Lung (tissue), 12 donors: ENCODE data around the gene LMBR1. TPM values are rescaled to one million over a fixed set of nuclear protein-coding genes. Genes with fewer than 3 reads are reported as not detected.
"Not testable (repeated sequence)": the region's sequence is repeated elsewhere in the genome, so short reads cannot be mapped to it uniquely, and the experiment has no call there.

Experiments
- ATAC-seq: fragments of 200-7000 bp; cut with Tn5 transposase; one replicate; pipeline ENCODE4 v1.9.1; 2020; ENCODE audit warnings: moderate number of reproducible peaks; ENCODE audit not compliant: insufficient read depth, low FRiP score
- DNase-seq, 3 donors: peaks; one replicate each; pipeline ENCODE4 v3.0.0-alpha.2; 2013 to 2017
- H3K27ac ChIP-seq, 2 donors: one replicate each; pipeline ENCODE4 v1.5.1; 2013; ENCODE audit warnings: mild to moderate bottlenecking in 2 of 2, moderate library complexity in 2 of 2, control low read depth in 1 of 2, inconsistent platforms in 1 of 2, low read depth in 1 of 2, low read length in 1 of 2
- H3K27me3 ChIP-seq, 3 donors: one replicate each; pipeline ENCODE4 v1.5.1; 2013; ENCODE audit warnings: low read length in 2 of 3; ENCODE audit not compliant: control insufficient read depth in 3 of 3, insufficient read depth in 3 of 3
- H3K36me3 ChIP-seq, 4 donors: one replicate each; pipeline ENCODE4 v1.5.1; 2013; ENCODE audit warnings: low read length in 4 of 4, mild to moderate bottlenecking in 1 of 4, moderate library complexity in 1 of 4; ENCODE audit not compliant: control insufficient read depth in 4 of 4, insufficient read depth in 4 of 4
- H3K4me1 ChIP-seq, 5 donors: one replicate each; pipeline ENCODE4 v1.5.1; 2013; ENCODE audit warnings: low read length in 5 of 5, mild to moderate bottlenecking in 2 of 5, moderate library complexity in 1 of 5; ENCODE audit not compliant: control insufficient read depth in 5 of 5, insufficient read depth in 5 of 5
- H3K4me3 ChIP-seq: one replicate; pipeline ENCODE4 v1.5.1; 2013; ENCODE audit warnings: mild to moderate bottlenecking, control low read depth, moderate library complexity
- H3K9ac ChIP-seq, 2 donors: one replicate each; pipeline ENCODE4 v1.5.1; 2013; ENCODE audit warnings: low read length in 2 of 2, control low read depth in 1 of 2; ENCODE audit not compliant: insufficient read depth in 1 of 2
- H3K9me3 ChIP-seq, 4 donors: one replicate each; pipeline ENCODE4 v1.5.1; 2013; ENCODE audit warnings: low read length in 3 of 4, mild to moderate bottlenecking in 1 of 4, moderate library complexity in 1 of 4; ENCODE audit not compliant: control insufficient read depth in 4 of 4, insufficient read depth in 3 of 4
- CTCF ChIP-seq: IDR thresholded peaks from 2 replicates; pipeline ENCODE4 v1.5.1; 2012; ENCODE audit warnings: mild to moderate bottlenecking; ENCODE audit errors: control extremely low read depth, extremely low read depth
- WGBS, 2 donors: extraction: QIAGEN DNeasy Blood & Tissue Kit; methylation state at CpG; one replicate each; pipeline ENCODE4 v1.1.7; 2013; 5-methylcytosine and 5-hydroxymethylcytosine counted together
- polyA plus RNA-seq, 2 donors: library from polyadenylated mRNA; stranded (reverse); fragments of 200-250 nt; gene quantifications; one replicate each; pipeline ENCODE4 v1.2.1, GENCODE V29; 2013
- total RNA-seq, 2 donors: library from RNA; depleted of rRNA in 1 of 2; stranded (reverse); fragments of >200 nt in 1 of 2; gene quantifications; one replicate each; pipeline ENCODE4 v1.2.1, GENCODE V29; 2014 to 2021
- donor health status: control.
- donor health status: control.
- donor health status: Bipolar disorder and iron deficiency.
- donor health status: healthy.
- donor health status: DM: yes; HTN: yes; CAD: no.

Gene LMBR1
- total and polyA plus RNA-seq, 4 donors = 9.7 to 119 (median 45.0) TPM

- no peak for TF ChIP-seq CTCF
- Histone ChIP-seq H3K36me3 (no peaks in the 10 kb centered on the region), H3K4me3 (no peak overlapping the region), H3K9me3 (peaks cover 0 to 2% (median 0%) of the 10 kb centered on the region in 4 donors), H3K27ac (no peak overlapping the region), H3K9ac (no peak overlapping the region), H3K27me3 (no peaks in the 10 kb centered on the region), H3K4me1 (no peaks in the 10 kb centered on the region)
- WGBS, 2 donors = 67 to 81% methylated on average over 5 of the region's 5 CpGs
- DNase-seq (no peak), ATAC-seq (no peak)
Observed at GRCh38 chr7:156920076-156920475, 27.1 kb upstream of the LMBR1 start.

DNA sequence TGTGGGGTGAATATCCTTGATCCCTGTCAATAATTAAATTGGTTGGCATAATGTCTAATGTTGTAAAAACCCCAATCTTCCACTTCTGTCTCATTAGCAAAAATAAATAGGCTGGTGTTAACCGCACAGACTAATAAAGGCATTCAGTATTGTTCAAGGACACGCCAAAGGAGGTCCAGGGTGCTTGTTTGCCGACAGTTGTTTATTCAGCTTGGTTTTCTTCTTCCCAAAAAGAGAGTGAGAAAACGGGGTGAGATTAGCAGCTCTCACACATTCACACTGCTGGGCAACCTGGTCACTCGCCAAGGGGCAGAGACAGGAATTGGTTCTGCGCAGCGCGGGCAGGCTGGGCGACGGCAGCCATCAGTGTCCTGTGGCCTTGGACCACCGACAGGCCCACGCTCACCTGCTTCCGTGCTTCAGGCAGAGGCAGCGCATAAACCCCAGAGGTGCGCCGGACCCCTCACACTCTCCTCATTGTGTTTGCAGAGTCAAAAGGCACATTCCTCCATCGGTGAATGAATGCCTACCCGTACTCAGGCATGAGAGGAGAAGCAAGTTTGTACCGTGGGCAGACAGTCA, 26.2 kb upstream of the LMBR1 start:
- Histone ChIP-seq H3K9ac (no peak overlapping the region), H3K4me3 (no peak overlapping the region), H3K27me3 (no peaks in the 10 kb centered on the region), H3K9me3 (peaks cover 0 to 3% (median 0%) of the 10 kb centered on the region in 4 donors), H3K4me1 (no peaks in the 10 kb centered on the region), H3K36me3 (no peaks in the 10 kb centered on the region), H3K27ac (no peak overlapping the region)
- 77 to 90% methylated on average over 19 of the region's 19 CpGs for WGBS, 2 donors
- ATAC-seq (no peak), DNase-seq (no peak)
- no peak for TF ChIP-seq CTCF

GRCh38 chr7:156918635-156919034, 25.7 kb upstream of the LMBR1 start:
- H3K9me3 ChIP-seq = peaks cover 0 to 3% (median 0%) of the 10 kb centered on the region in 4 donors
- TF ChIP-seq CTCF = no peak
- WGBS, 2 donors = 65 to 81% methylated on average over 1 of the region's 1 CpG
- H3K36me3 ChIP-seq = no peaks in the 10 kb centered on the region
- no peak overlapping the region for H3K27ac ChIP-seq
- H3K4me1 ChIP-seq = no peaks in the 10 kb centered on the region
- no peaks in the 10 kb centered on the region for H3K27me3 ChIP-seq
- H3K4me3 ChIP-seq = no peak overlapping the region
- H3K9ac ChIP-seq = no peak overlapping the region
- no peak for ATAC-seq
- DNase-seq = no peak

GRCh38 chr7:156909574-156910252, 16.7 kb upstream of the LMBR1 start:
- H3K4me1 ChIP-seq, H3K9me3 ChIP-seq, ATAC-seq, H3K9ac ChIP-seq, H3K27me3 ChIP-seq, H3K4me3 ChIP-seq, DNase-seq, H3K36me3 ChIP-seq, H3K27ac ChIP-seq: not testable (repeated sequence)
- WGBS, 2 donors = 73 to 79% methylated on average over 2 to 3 of the region's 3 CpGs
